Measurements from ENCODE around the gene H19. TPM values are rescaled to one million over a fixed set of nuclear protein-coding genes. Genes with fewer than 3 reads are reported as not detected.

The H19 gene
- total and polyA plus RNA-seq, 9 of the 15 experiments (the other 6 are each of a cell fraction or from before 2014, with no cell fraction given): 0.13 to 682 (median 15.7) TPM

DNA sequence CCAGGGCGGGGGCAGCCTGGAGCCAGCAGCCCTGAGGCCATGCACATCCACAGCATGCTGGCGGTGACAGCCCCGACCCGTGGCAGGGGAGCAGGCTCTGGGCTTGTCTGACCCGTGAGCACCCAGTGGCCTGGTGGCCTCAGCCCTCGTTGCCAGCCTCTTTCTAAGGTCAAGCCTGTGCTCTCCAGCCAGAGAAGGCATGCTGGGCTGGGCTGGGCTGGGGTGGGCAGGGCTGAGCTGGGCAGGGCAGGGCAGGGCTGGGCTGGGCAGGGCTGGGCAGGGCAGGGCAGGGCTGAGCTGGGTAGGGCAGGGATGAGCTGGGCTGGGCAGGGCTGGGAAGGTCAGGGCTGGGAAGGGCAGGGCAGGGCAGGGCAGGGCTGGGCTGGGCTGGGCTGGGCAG, 10.6 kb downstream of the H19 start:
- Histone ChIP-seq H3K9me1 (ENCODE audit: control insufficient read depth, insufficient read depth, low read length) (no peaks in the 10 kb centered on the region), H3K27me3 (ENCODE audit: control insufficient read depth in 2 of 2, insufficient read depth in 2 of 2, low read length in 2 of 2) (no peaks in the 10 kb centered on the region), H3K79me2 (ENCODE audit: control insufficient read depth, insufficient read depth, low read length) (no peaks in the 10 kb centered on the region), H3K9me3 (replicated peaks; ENCODE audit: control insufficient read depth, insufficient read depth, low read depth, low read length) (no peaks in the 10 kb centered on the region), H3K4me2 (ENCODE audit: insufficient read depth, low read length) (no peak overlapping the region), H3K36me3 (ENCODE audit: control insufficient read depth, insufficient read depth, low read length) (no peaks in the 10 kb centered on the region), H2AFZ (ENCODE audit: low read depth, low read length) (no peak overlapping the region), H3K9ac (ENCODE audit: insufficient read depth in 1 of 2, low read depth in 2 of 2, low read length in 2 of 2) (no peak overlapping the region), H3K4me3 (no peak overlapping the region), H3K4me1 (replicated peaks in 1 of 2; ENCODE audit: control insufficient read depth in 2 of 2, insufficient read depth in 2 of 2, low read length in 2 of 2) (no peaks in the 10 kb centered on the region; a peak in 1 of 5 replicates), H4K20me1 (replicated peaks; ENCODE audit: control insufficient read depth, insufficient read depth, low read length) (no peaks in the 10 kb centered on the region), H3K27ac (ENCODE audit: extremely low read depth, low read depth, low read length) (no peak overlapping the region)
- FAIRE-seq (no peak), DNase-seq (ENCODE audit: extremely low read depth in 1 of 4, low spot score in 3 of 4) (no peak), ATAC-seq (no peak)
- CTCF ChIA-PET (ENCODE audit: low intra/inter-chr PET ratio): no interaction called here
- no peak for TF ChIP-seq GATAD2B (IDR thresholded peaks at IDR 0.05; ENCODE audit: borderline replicate concordance)
- TF ChIP-seq ETS2 (tag; IDR thresholded peaks at IDR 0.05; ENCODE audit: borderline replicate concordance, poor library complexity, severe bottlenecking): no peak
- no peak for TF ChIP-seq HLTF (IDR thresholded peaks at IDR 0.05)
- TF ChIP-seq EP400 (IDR thresholded peaks at IDR 0.05): no peak
- no peak for TF ChIP-seq PTRF (tag; IDR thresholded peaks at IDR 0.05)
- TF ChIP-seq IRF2 (CRISPR knock-in tag; IDR thresholded peaks at IDR 0.05): no peak
- TF ChIP-seq ZNF57 (CRISPR knock-in tag; IDR thresholded peaks at IDR 0.05): no peak
- no peak for TF ChIP-seq LEF1 (IDR thresholded peaks at IDR 0.05)
- no peak for TF ChIP-seq ZKSCAN3 (CRISPR knock-in tag; IDR thresholded peaks at IDR 0.05)
- TF ChIP-seq, protein P1, sequence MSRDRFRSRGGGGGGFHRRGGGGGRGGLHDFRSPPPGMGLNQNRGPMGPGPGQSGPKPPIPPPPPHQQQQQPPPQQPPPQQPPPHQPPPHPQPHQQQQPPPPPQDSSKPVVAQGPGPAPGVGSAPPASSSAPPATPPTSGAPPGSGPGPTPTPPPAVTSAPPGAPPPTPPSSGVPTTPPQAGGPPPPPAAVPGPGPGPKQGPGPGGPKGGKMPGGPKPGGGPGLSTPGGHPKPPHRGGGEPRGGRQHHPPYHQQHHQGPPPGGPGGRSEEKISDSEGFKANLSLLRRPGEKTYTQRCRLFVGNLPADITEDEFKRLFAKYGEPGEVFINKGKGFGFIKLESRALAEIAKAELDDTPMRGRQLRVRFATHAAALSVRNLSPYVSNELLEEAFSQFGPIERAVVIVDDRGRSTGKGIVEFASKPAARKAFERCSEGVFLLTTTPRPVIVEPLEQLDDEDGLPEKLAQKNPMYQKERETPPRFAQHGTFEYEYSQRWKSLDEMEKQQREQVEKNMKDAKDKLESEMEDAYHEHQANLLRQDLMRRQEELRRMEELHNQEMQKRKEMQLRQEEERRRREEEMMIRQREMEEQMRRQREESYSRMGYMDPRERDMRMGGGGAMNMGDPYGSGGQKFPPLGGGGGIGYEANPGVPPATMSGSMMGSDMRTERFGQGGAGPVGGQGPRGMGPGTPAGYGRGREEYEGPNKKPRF (IDR thresholded peaks at IDR 0.05; ENCODE audit: low read depth, low read length): no peak
- TF ChIP-seq MTF1 (CRISPR knock-in tag; IDR thresholded peaks at IDR 0.05; ENCODE audit: borderline replicate concordance): no peak
- TF ChIP-seq POLR2G (IDR thresholded peaks at IDR 0.05; ENCODE audit: low read depth, low read length): no peak
- TF ChIP-seq MTA2 (IDR thresholded peaks at IDR 0.05; ENCODE audit: low read depth): no peak
- no peak for TF ChIP-seq NFIC (IDR thresholded peaks at IDR 0.05)
- TF ChIP-seq BRF1 (IDR thresholded peaks at IDR 0.05; ENCODE audit: borderline replicate concordance, extremely low read depth, insufficient read length): no peak
- TF ChIP-seq, protein P2, sequence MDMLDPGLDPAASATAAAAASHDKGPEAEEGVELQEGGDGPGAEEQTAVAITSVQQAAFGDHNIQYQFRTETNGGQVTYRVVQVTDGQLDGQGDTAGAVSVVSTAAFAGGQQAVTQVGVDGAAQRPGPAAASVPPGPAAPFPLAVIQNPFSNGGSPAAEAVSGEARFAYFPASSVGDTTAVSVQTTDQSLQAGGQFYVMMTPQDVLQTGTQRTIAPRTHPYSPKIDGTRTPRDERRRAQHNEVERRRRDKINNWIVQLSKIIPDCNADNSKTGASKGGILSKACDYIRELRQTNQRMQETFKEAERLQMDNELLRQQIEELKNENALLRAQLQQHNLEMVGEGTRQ (CRISPR knock-in tag; IDR thresholded peaks at IDR 0.05): no peak
- TF ChIP-seq, protein P3, sequence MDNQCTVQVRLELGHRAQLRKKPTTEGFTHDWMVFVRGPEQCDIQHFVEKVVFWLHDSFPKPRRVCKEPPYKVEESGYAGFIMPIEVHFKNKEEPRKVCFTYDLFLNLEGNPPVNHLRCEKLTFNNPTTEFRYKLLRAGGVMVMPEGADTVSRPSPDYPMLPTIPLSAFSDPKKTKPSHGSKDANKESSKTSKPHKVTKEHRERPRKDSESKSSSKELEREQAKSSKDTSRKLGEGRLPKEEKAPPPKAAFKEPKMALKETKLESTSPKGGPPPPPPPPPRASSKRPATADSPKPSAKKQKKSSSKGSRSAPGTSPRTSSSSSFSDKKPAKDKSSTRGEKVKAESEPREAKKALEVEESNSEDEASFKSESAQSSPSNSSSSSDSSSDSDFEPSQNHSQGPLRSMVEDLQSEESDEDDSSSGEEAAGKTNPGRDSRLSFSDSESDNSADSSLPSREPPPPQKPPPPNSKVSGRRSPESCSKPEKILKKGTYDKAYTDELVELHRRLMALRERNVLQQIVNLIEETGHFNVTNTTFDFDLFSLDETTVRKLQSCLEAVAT (IDR thresholded peaks at IDR 0.05): no peak
- TF ChIP-seq NFRKB (IDR thresholded peaks at IDR 0.05; ENCODE audit: low read depth): no peak
- TF ChIP-seq ZNF589 (CRISPR knock-in tag; IDR thresholded peaks at IDR 0.05; ENCODE audit: low read depth): no peak
- no TSS peak for BruUV-seq (replicated peaks)
- no CpG with 5 or more reads among the region's 6 CpGs for WGBS (ENCODE audit: insufficient coverage, low coverage, missing lambda C conversion rate)
- in situ Hi-C loops (cut with MboI): no loop called here
- POLR2A ChIA-PET: interaction anchor here (0.6 to 1.0 kb wide), 3 partner anchors 8 to 142 kb away, joined by 3 read pairs; no protein-coding TSS in a partner anchor
- intact Hi-C loops (cut with micrococcal nuclease): no loop called here

Data from K562 (cell line).